Measurements from ENCODE around the gene DUXB. TPM values are rescaled to one million over a fixed set of nuclear protein-coding genes. Genes with fewer than 3 reads are reported as not detected.

Gene DUXB
- total RNA-seq, 1 experiment from 2014 or later: not detected

- Histone ChIP-seq H2BK120ac (ENCODE audit: low read depth, low read length, poor library complexity, severe bottlenecking) (no peak within 1 kb of the TSS), H2AK5ac (ENCODE audit: insufficient read length, low read length) (no peak within 1 kb of the TSS), H3K18ac (ENCODE audit: insufficient read length, low read depth, low read length) (no peak within 1 kb of the TSS), H3K9ac (ENCODE audit: extremely low read depth, insufficient read length, low read length) (no peak within 1 kb of the TSS), H3K23ac (ENCODE audit: insufficient read length, low read depth, low read length) (no peak within 1 kb of the TSS), H3K79me1 (ENCODE audit: insufficient read depth, low read depth, low read length, poor library complexity, severe bottlenecking) (no peaks in the 10 kb centered on the region), H2BK12ac (ENCODE audit: insufficient read length, low read depth, low read length) (no peak within 1 kb of the TSS), H2AFZ (ENCODE audit: low read length) (no peak within 1 kb of the TSS), H3K9me3 (ENCODE audit: control insufficient read depth, low read depth, low read length) (no peaks in the 10 kb centered on the region), H3K14ac (ENCODE audit: insufficient read depth, low read length) (no peak within 1 kb of the TSS), H4K8ac (replicated peaks; ENCODE audit: insufficient read length, low read depth, low read length) (no peak within 1 kb of the TSS), H2BK15ac (ENCODE audit: low read depth, low read length) (no peak within 1 kb of the TSS), H4K91ac (ENCODE audit: insufficient read length, low read depth, low read length) (no peak within 1 kb of the TSS), H3K79me2 (ENCODE audit: insufficient read depth, low read length) (no peaks in the 10 kb centered on the region), H3K4me1 (ENCODE audit: insufficient read depth, low read length) (no peaks in the 10 kb centered on the region), H3K4me2 (ENCODE audit: insufficient read depth, insufficient read length, low read length) (no peak within 1 kb of the TSS), H3K27ac (ENCODE audit: insufficient read length, low read depth, low read length) (no peak within 1 kb of the TSS), H3K4ac (ENCODE audit: low read depth, low read length) (no peak within 1 kb of the TSS), H2BK5ac (ENCODE audit: insufficient read length, low read length) (no peak within 1 kb of the TSS), H2BK20ac (ENCODE audit: low read depth, low read length, poor library complexity, severe bottlenecking) (no peak within 1 kb of the TSS), H4K20me1 (ENCODE audit: control insufficient read depth, insufficient read depth, insufficient read length) (no peaks in the 10 kb centered on the region), H3K56ac (ENCODE audit: insufficient read length, low read depth, low read length) (no peak within 1 kb of the TSS), H3K23me2 (ENCODE audit: insufficient read length, low read depth, low read length, poor library complexity, severe bottlenecking) (no peaks in the 10 kb centered on the region), H4K5ac (ENCODE audit: insufficient read length, low read depth, low read length) (no peak within 1 kb of the TSS), H3K27me3 (ENCODE audit: insufficient read depth, low read length) (no peaks in the 10 kb centered on the region), H3T11ph (ENCODE audit: low read length) (no peak within 1 kb of the TSS)
- no peak within 1 kb of the TSS for H3K4me3 Mint-ChIP-seq
- no peak for DNase-seq
- no peaks in the 10 kb centered on the region for H3K36me3 Mint-ChIP-seq (ENCODE audit: insufficient read depth in 1 of 3, low read depth in 3 of 3)
- peaks cover 10% of the 10 kb centered on the region for H3K27me3 Mint-ChIP-seq (ENCODE audit: low read depth)
- no CpG with 5 or more reads among the region's 5 CpGs for whole genome bisulfite sequencing (ENCODE audit: extremely low coverage, insufficient read length, low lambda C conversion rate)
- no peaks in the 10 kb centered on the region for H3K4me1 Mint-ChIP-seq
- no peak within 1 kb of the TSS for H3K27ac Mint-ChIP-seq
- TF ChIP-seq CTCF (conservative IDR thresholded peaks at IDR 0.05): no peak
- H3K9me3 Mint-ChIP-seq: peaks cover 4 to 12% of the 10 kb centered on the region in 2 experiments; a peak in 4 of 5 replicates
These were observed 25.1 kb upstream of the DUXB start, which contains the start of gene CPHXL for GRCh38 chr16:75726390-75726789. TSS of gene CPHXL (minus strand) at chr16:75726490. CDS start at chr16:75726442, 48 bp downstream.

Measured in H9 (cell line).